NCI-H2107 (cell line): ENCODE measurements around the gene SRGAP1.
A peak's percentile ranks its signal among the peaks of the same experiment; 100 is the strongest.
"Not testable (repeated sequence)": the region's sequence is repeated elsewhere in the genome, so short reads cannot be mapped to it uniquely, and the experiment has no call there.

Experiments
- DNase-seq: peaks from one replicate; lab custom pipeline; 2025; lab: John Stamatoyannopoulos, UW

The SRGAP1 gene

DNA sequence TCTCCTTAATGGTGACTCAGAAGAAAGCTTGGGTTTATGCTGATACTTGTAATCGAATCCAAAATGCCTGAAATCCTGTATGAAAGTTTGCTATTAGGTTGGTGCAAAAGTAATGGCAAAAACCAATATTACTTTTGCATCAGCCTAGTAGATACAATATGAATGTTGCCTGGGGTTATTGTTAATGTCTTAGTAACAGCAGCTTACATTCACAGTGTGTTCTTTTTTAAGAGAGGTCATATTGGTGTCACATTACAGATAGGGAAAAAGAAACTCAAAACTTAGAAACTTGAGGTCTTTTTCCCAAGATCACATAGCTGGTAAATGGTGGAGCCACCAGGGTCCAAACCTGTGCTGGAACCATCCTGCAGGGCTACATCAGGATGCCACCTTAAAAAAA lies 25.2 kb downstream of the SRGAP1 start:
- DNase-seq: no peak

DNA sequence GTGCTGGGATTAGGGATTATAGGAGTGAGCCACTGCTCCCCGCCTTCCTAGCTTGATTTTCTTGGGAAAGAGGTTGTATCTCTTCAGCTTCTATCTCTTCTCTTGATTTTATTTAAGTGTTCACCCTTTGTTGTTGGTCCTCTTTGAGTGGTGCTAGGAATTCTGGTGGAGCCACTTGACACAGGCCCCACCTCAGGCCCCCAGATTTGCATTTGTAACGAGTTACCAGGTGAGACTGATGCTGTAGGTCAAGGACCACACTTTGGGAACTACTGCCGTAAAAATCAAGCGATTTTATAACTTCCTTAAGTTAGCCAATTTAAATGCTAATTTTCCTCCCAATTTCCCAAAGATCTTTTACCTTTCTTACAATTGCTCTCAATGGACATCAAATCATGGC lies 26.3 kb downstream of the SRGAP1 start:
- DNase-seq: no peak

DNA sequence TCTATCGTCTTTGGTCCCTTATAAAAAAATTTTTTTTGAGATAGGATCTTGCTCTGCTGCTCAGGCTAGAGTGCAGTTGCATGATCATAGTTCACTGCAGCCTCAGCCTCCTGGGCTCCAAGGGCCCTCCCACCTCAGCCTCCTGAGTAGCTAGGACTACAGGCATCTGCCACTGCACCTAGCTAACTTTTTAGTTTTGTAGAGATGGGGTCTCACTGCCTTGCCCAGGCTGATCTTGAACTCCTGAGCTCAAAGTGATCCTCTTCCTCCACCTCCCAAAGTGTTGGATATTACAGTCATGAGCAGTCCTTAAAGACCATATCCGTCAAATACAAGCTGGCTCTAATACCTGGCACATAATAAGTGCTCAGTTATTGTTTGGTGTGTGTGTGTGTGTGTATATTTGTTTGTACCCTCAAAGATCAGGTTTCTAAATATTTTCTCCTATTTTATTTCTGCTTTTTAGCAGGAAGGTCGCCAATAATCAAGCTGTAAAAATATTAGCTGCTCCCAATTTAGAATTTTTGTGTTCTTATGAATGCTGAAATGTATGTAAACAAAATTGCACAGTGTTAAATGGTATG lies 30.5 kb downstream of the SRGAP1 start:
- DNase-seq: no peak

- no peak for DNase-seq
These were observed 31.2 kb downstream of the SRGAP1 start for GRCh38 chr12:63875703-63876102.

DNA sequence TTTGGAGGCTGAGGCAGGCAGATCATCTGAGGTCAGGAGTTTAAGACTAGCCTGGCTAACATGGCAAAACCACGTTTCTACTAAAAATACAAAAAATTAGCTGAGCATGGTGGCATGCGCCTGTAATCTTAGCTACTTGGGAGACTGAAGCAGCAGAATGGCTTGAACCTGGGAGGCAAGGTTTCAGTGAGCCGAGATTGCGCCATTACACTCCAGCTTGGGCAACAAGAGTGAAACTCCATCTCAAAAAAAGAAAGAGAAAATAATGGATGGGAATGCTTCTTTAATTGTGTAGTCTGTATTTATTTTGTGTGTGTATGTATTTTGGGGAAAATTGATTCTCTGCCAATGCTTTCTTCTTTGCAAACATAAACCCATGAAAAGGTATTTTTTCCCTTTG lies 32.5 kb downstream of the SRGAP1 start:
- DNase-seq: no peak

GRCh38 chr12:63877693-63878092 lies 33.2 kb downstream of the SRGAP1 start:
- no peak for DNase-seq

- DNase-seq: not testable (repeated sequence)
These were observed 35.7 kb downstream of the SRGAP1 start for GRCh38 chr12:63880235-63880634.

DNA sequence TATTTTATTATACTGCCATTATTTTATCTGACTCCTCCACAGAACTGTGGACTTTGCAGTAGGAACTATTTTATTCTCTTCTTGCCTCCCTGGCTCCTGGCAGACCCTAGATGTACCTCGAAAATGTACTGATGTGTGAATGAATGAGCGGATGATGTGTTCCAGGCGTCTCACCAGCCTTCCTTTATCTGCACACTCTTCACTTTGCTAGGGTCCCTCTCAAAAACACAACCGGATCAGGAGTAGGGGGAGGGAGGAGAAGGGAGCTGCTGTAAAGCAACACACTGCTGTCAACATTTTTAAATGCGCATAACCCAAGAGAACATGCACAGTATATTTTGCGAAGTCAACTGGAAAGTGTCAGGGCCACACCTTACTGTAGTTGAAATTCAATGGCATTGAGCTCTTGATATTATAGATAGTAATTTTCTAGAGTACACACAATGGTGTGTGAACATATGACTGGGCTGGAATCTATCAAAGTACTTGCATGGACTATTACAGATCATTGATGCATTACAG lies 36.3 kb downstream of the SRGAP1 start:
- DNase-seq: no peak

GRCh38 chr12:63882844-63883243 lies 38.3 kb downstream of the SRGAP1 start:
- DNase-seq: peak; percentile 80

- no peak for DNase-seq
These were observed 40.9 kb downstream of the SRGAP1 start for GRCh38 chr12:63885401-63885800.

DNA sequence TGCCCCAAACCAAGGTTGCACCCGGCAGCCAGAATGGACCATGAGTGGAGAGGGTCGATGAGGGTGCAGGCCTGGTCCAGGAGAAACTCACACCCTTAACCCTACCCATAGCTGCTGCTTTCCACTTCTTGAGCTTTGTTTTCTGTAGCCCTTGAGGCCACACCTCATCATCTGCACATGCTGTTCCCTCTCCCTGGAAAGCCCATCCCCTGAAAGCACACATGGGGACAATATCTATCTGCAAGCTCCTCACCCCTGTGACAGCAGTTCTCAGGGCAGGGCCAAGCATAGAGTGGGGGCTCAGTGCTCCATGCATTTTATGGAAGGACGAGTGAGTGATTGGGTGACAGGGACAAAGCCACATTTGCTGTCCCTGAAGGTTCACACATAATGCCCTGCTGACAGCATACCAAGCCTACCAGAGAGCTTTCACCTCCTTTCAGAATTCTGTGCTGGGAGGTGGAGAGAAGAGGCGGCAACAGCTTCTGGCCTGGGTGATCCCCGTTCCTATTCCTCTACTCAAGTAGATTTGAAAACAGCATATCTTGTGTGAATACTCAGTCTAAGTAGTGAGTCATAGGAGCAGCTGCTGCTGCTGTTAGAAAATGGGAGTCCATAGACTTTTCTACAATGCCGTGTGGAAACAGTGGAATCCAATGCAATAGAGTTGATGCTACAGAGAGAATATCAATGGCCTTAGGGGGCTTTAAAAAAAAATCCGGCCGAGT lies 44.6 kb downstream of the SRGAP1 start:
- DNase-seq: no peak

- DNase-seq: no peak
These were observed 45.4 kb downstream of the SRGAP1 start for GRCh38 chr12:63889721-63890509.

- no peak for DNase-seq
These were observed 48.7 kb downstream of the SRGAP1 start for GRCh38 chr12:63893170-63893569.

GRCh38 chr12:63894132-63894531 lies 49.6 kb downstream of the SRGAP1 start:
- no peak for DNase-seq

GRCh38 chr12:63895841-63896240 lies 51.3 kb downstream of the SRGAP1 start:
- no peak for DNase-seq

- DNase-seq: no peak
These were observed 53.4 kb downstream of the SRGAP1 start for GRCh38 chr12:63897931-63898330.

DNA sequence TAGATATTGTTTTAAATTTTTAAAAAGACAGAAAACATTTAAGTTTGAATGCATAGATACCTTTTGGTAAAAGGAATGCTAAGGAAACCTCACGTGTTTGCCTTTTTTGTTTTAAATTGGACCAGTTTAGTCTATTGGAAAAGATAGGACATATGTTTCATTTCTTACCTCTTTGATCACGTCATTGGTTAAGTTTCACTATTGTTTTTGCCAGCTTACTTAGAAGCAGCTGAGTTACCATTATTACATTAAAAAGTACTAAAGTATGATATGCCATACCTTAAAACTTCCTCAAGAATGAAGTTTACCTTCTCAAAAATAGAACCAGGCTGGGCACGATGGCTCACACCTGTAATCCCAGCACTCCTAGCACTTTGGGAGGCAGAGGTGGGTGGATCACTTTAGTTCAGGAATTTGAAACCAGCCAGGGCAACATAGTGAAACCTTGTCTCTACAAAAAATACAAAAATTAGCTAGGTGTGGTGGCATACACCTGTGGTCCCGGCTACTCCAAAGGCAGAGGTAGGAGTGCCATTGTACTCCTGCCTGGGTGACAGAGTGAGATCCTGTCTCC lies 54.4 kb downstream of the SRGAP1 start:
- DNase-seq: no peak

DNA sequence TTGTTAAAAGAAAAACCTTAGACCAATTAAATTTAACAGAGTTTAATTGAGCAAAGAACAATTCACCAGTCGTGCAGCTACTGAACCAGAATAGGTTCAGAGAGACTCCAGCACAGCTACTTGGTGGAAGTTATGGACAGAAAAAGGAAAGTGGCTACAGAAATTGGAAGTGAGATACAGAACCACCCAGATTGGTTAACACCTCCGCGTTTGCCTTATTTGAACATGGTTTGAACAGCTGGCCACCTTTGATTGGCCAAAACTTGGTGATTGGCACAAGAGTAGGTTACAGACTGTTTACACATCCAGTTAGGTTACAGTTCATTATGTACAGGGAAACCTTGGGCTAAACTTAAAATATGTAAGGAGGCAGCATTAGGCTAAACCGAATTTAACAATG lies 54.9 kb downstream of the SRGAP1 start:
- DNase-seq: no peak

DNA sequence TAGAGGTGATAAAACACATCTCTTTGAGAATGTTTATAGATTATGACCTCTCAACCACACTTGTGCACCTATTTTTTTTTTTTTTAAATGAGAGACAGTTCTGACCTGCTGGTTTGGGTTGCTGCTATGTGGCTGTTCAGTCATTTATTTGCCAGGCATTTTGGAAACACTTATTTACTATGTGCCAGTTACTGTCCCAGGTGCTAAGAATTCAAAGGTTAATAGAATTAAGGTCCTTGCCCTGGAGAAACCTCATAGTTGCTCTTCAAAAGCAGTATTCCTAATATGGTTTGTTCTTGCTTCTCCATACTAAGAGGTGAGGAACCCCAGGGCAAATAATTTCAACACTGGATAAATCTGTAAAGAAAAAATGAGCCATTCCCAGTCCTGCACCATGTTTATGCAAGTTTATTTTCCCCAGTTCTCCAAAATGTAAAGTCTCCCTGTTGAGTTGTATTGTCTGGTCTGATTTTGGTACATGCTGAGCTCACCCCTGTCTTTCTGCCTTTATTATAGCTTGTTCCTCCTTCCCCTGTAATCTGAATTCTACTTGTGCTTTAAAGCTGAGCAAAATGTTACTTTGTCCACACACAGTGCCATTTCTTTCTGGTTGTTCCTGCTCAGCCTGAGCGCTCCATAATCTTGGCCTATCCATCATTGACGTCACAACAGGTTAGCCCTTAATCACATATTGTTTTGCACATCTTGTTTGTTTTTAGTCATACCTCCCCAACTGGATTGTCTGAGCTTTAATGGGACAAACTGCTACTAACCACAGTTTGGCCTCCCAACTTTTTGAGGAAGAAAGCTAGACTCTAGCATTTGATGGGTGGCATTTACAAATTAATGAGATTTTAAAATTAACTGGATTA lies 56.7 kb downstream of the SRGAP1 start:
- DNase-seq: no peak

GRCh38 chr12:63904653-63905052 lies 60.2 kb downstream of the SRGAP1 start:
- DNase-seq: no peak

DNA sequence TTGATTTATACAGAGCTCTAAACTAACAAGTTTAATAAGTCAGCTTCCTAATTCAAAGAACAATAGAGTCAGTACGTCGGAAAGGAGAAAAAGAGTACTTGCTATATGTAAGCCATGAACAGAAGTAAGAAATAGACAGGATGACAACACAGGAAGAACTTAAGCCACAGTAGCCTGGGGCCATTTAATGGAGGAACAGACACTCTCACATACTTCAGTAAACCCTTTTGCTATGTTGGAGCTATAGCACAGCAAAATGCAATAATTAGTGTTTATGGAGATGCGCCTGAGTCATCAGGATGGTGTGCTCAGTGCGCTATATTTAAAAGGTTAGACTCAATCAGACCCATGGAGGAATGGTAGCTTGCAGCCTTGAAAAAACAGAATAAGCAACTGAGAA lies 61.0 kb downstream of the SRGAP1 start:
- no peak for DNase-seq

DNA sequence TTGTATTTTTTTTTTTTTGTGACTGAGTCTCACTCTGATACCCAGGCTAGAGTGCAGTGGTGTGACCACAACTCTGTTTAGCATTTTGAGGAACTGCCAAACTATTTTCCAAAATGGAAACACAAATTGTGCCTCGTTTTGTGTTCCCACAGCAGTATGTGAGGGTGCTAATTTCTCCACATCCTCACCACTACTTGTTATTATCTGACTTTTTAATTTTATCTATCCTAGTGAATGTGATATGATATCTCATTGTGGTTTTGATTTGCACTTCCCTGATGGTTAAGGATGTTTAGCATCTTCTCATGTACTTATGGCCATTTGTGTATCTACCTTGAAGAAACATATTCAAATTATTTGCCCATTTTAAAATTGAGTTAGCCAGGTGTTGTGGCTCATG lies 62.4 kb downstream of the SRGAP1 start:
- DNase-seq: no peak
